HCT116 (cell line): ENCODE data around the gene ARFRP1.

Experiments used
- CEBPB ChIP-seq: IDR thresholded peaks from 2 replicates; pipeline ENCODE4 v1.6.1; 2012; ENCODE audit warnings: low read depth
- EGR1 ChIP-seq: IDR thresholded peaks from 2 replicates; pipeline ENCODE4 v1.6.1; 2012; ENCODE audit warnings: low read depth
- ELF1 ChIP-seq: IDR thresholded peaks from 2 replicates; pipeline ENCODE4 v1.6.1; 2012; ENCODE audit warnings: low read depth, borderline replicate concordance
- EZH2 ChIP-seq: fragments of 200-600 bp; sonication (generic); IDR thresholded peaks from 2 replicates; pipeline ENCODE4 v1.6.1; 2017; ENCODE audit warnings: antibody characterized with exemption, mixed run types
- EZH2phosphoT487 ChIP-seq: fragments of 200-600 bp; IDR thresholded peaks from 2 replicates; pipeline ENCODE4 v1.6.1; 2018; ENCODE audit warnings: antibody characterized with exemption, borderline replicate concordance
- POLR2A ChIP-seq: IDR thresholded peaks from 2 replicates; pipeline ENCODE4 v1.7.0; 2011; ENCODE audit warnings: borderline replicate concordance; ENCODE audit not compliant: insufficient read depth, insufficient read length; ENCODE audit errors: extremely low read depth
- POLR2AphosphoS5 ChIP-seq: IDR thresholded peaks from 2 replicates; pipeline ENCODE4 v1.6.1; 2011; ENCODE audit warnings: mild to moderate bottlenecking, low read depth, low read length, moderate library complexity
- RAD21 ChIP-seq: IDR thresholded peaks from 2 replicates; pipeline ENCODE4 v1.6.1; 2012; ENCODE audit warnings: low read depth, mild to moderate bottlenecking
- SP1 ChIP-seq: IDR thresholded peaks from 2 replicates; pipeline ENCODE4 v1.6.1; 2012; ENCODE audit warnings: low read depth
- TCF7L2 ChIP-seq: IDR thresholded peaks from 2 replicates; pipeline ENCODE4 v1.7.0; 2011; ENCODE audit warnings: borderline replicate concordance, inconsistent platforms; ENCODE audit not compliant: insufficient read depth, insufficient read length; ENCODE audit errors: extremely low read depth
- ZFX ChIP-seq: fragments of 450-650 bp; IDR thresholded peaks from 2 replicates; pipeline ENCODE4 v1.6.1; 2017
- TF ChIP-seq, protein P1 (sequence below), 3 experiments: fragments of 200-600 bp in 1 of 3; sonication (generic) in 1 of 3; IDR thresholded peaks in 2 of 3; conservative IDR thresholded peaks in 1 of 3; 2 replicates each; pipeline ENCODE4 v1.5.1; 2012 to 2017; ENCODE audit warnings: low read depth in 2 of 3, low read length in 2 of 3, antibody characterized with exemption in 1 of 3, borderline replicate concordance in 1 of 3, control low read depth in 1 of 3, mild to moderate bottlenecking in 1 of 3, mixed read lengths in 1 of 3, mixed run types in 1 of 3, moderate library complexity in 1 of 3; ENCODE audit not compliant: insufficient read depth in 1 of 3
- TF ChIP-seq, protein P2 (sequence below): IDR thresholded peaks from 2 replicates; pipeline ENCODE4 v1.6.1; 2012
- TF ChIP-seq, protein P3 (sequence below): IDR thresholded peaks from 2 replicates; pipeline ENCODE4 v1.6.1; 2012; ENCODE audit warnings: low read depth

DNA sequence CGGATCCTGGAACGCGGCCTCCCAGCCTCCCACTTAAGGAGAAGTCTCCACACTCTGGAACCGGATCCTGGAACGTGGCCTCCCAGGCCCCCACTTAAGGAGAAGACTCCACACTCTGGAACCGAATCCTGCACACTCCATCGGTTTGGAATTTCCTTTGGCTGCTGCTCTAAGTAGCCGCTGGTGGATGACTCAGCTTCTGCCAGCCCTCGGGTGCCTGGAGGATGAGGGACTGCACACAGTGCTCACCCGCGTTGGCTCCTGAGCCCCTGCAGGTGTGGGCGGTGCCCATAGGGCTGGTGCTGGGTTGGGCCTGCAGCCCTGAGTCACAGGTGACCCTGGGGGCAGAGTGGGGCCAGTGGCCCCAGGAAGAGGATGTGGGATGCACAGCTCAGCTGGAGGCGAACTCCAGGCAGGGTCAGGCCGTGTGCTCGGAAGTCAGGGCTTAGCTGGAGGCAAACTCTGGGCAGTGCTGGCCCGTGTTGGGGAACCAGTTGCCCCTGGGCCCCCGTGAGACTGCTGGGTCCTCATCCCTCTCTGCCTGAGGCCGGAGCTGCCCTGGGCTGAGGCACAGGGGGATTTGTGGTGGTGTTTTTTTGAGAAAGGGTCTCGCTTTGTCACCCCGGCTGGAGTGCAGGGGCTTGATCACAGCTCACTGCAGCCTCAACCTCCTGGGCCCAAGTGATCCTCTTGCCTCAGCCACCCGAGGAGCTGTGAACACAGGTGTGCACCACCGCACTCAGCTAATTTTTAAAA lies 25.2 kb downstream of the ARFRP1 start:
- TF ChIP-seq, protein P1, sequence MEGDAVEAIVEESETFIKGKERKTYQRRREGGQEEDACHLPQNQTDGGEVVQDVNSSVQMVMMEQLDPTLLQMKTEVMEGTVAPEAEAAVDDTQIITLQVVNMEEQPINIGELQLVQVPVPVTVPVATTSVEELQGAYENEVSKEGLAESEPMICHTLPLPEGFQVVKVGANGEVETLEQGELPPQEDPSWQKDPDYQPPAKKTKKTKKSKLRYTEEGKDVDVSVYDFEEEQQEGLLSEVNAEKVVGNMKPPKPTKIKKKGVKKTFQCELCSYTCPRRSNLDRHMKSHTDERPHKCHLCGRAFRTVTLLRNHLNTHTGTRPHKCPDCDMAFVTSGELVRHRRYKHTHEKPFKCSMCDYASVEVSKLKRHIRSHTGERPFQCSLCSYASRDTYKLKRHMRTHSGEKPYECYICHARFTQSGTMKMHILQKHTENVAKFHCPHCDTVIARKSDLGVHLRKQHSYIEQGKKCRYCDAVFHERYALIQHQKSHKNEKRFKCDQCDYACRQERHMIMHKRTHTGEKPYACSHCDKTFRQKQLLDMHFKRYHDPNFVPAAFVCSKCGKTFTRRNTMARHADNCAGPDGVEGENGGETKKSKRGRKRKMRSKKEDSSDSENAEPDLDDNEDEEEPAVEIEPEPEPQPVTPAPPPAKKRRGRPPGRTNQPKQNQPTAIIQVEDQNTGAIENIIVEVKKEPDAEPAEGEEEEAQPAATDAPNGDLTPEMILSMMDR (IDR thresholded peaks at IDR 0.05 in 2 of 3, conservative IDR thresholded peaks at IDR 0.05 in 1 of 3; ENCODE audit: borderline replicate concordance in 1 of 3, insufficient read depth in 1 of 3, low read depth in 2 of 3, low read length in 2 of 3) = no peak
- peak; percentile 49 for TF ChIP-seq POLR2A
- TF ChIP-seq TCF7L2 = peak; percentile 89
- TF ChIP-seq EGR1 = no peak
- TF ChIP-seq CEBPB = no peak
- no peak for TF ChIP-seq ELF1
- TF ChIP-seq, protein P2, sequence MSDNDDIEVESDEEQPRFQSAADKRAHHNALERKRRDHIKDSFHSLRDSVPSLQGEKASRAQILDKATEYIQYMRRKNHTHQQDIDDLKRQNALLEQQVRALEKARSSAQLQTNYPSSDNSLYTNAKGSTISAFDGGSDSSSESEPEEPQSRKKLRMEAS = no peak
- TF ChIP-seq, protein P3, sequence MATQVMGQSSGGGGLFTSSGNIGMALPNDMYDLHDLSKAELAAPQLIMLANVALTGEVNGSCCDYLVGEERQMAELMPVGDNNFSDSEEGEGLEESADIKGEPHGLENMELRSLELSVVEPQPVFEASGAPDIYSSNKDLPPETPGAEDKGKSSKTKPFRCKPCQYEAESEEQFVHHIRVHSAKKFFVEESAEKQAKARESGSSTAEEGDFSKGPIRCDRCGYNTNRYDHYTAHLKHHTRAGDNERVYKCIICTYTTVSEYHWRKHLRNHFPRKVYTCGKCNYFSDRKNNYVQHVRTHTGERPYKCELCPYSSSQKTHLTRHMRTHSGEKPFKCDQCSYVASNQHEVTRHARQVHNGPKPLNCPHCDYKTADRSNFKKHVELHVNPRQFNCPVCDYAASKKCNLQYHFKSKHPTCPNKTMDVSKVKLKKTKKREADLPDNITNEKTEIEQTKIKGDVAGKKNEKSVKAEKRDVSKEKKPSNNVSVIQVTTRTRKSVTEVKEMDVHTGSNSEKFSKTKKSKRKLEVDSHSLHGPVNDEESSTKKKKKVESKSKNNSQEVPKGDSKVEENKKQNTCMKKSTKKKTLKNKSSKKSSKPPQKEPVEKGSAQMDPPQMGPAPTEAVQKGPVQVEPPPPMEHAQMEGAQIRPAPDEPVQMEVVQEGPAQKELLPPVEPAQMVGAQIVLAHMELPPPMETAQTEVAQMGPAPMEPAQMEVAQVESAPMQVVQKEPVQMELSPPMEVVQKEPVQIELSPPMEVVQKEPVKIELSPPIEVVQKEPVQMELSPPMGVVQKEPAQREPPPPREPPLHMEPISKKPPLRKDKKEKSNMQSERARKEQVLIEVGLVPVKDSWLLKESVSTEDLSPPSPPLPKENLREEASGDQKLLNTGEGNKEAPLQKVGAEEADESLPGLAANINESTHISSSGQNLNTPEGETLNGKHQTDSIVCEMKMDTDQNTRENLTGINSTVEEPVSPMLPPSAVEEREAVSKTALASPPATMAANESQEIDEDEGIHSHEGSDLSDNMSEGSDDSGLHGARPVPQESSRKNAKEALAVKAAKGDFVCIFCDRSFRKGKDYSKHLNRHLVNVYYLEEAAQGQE = no peak
- peak; percentile 86 for TF ChIP-seq POLR2AphosphoS5
- no peak for TF ChIP-seq EZH2
- TF ChIP-seq ZFX = no peak
- no peak for TF ChIP-seq EZH2phosphoT487
- no peak for TF ChIP-seq RAD21
- TF ChIP-seq SP1 = no peak
